Stimulated activated naive CD4-positive, alpha-beta T cell (primary cell): ENCODE data around the gene B3GAT1.

Source experiments
- DNase-seq, 6 experiments: peaks; one replicate each; lab custom pipeline; 2025; lab: John Stamatoyannopoulos, UW

Gene B3GAT1

DNA sequence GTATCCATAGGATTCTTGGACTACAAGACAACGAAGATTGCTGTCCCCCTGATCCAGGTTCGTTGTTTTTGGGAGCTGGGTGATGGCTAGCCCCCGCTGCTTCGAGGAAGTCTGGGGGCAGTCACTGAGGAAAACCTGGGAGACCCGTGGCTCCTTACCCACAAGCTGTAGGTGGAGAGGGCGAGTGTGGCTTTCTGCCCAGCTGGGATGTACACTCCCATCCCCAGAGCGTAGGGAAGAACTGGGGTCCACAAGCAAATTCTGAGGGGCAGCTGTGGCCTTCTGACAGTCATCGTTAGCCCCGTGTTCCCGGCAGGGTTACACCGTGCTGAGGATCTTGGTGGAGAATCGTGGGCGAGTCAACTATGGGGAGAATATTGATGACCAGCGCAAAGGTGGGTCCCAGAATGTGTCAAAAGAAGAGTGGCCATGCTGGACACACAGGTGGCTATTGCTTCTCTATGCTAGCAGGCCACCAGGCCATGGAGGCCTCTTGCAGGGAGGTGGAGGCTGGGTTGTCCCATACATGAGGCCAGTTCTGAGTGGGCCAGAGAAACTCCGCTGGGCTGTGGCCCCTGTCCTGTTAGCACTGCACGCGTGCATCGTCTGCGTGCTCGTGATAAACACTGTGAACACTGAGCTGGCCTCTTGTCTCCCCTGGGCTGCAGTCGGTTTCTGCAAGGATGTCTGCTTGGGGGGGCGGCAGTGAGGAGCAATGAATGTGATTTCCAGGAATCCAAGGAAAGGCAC is 40.4 kb downstream of the B3GAT1 start:
- no peak for DNase-seq

DNA sequence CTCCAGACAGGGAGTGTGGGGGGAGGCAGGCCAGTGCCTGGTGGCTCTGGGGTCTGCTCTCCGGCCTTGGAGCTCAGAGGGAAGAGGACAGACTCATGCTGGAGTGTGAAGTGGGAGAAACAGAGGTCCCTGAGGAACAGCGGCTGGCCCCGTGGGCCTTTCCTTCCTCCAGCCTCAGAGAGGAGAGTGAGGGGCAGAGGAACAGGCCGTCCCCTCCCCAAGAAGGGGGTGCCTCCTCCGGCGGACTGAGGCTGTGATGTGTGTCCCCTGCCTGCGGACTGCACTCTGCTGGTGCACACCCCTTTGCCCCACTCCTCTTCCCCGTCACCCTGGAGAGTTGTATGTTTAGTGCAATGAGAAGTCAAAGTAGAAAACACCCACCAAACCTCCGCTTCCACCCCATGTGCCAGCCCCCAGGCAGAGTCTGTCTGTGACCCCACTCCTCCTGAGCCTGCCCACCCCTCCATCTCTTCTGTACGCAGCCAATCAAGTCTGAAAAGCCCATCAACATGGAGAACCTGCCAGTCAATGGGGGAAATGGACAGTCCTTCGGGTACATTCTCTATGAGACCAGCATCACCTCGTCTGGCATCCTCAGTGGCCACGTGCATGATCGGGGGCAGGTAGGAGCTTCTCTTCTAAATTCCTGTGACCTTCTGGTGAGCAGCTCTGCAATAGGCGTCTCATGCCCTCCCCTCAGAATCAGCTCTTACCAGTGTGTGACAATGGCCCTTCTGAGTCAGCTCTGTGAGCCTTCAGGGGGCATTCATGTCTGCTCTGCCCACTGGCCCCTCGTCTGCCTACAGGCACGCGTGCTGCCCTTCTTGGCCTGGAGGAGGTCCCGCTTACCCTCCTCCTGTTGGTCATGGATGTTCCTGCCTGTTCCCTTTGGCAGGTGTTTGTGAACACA is 41.3 kb downstream of the B3GAT1 start:
- DNase-seq, result no peak

- DNase-seq, result no peak
Measured at GRCh38 chr11:134369656-134370525, 42.2 kb downstream of the B3GAT1 start.

DNA sequence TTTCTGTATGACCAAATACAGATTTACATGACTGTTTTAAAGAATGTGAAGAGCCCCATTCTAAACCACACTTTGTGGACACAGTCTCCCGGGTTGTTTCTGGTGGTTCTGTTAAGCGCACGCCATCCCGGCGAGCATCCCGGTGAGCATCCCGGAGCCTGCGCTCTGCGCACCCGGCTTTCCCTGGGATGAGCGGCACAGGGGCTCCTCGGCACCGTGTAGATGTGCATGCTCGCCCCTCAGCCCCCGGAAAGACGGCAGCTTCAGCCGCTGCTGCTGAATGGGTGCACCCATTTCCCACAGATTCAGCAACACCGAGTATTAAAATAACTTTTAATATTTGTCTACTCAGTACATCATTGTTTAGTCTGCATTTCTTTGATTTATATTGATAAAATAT is 44.3 kb downstream of the B3GAT1 start:
- no peak for DNase-seq

DNA sequence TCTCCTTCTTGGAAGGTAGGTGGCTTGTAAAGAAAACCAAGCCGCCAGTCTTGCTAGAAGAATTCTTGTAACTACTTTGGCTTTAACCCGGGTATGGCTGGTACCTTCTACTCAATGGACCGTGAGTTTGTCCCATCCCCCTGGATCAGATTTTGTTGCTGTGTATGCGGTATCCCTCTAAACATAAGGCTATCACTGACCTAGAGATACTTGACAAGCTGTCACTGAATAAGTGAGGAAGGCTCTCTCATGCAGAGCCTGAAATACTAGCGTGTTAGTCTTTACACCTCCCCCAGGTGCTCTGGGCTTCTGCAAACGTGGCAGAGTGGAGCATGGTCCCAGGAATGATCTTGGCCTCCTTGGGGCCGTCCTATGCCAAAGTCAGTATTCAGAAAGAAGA is 45.8 kb downstream of the B3GAT1 start:
- no peak for DNase-seq

GRCh38 chr11:134365011-134365925 is 46.8 kb downstream of the B3GAT1 start:
- DNase-seq, result no peak

GRCh38 chr11:134364261-134364660 is 47.8 kb downstream of the B3GAT1 start:
- no peak for DNase-seq

DNA sequence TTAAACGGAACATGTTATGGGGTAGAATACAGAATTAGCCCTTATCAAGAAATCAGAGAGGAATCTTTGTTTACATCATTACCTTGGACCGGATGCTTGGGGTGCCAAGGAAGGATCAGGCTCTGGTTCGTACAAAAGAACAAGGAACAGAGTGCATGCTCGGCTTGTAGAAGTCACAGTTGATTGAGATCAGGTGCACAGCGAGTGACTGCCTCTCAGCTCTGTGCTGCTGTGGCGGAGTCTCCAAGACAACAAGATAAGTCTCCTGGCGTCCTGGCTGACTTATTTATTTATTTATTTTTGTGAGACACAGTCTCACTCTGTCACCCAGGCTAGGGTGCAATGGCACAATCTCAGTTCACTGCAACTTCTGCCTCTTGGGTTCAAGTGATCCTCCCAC is 48.5 kb downstream of the B3GAT1 start:
- DNase-seq, result no peak

GRCh38 chr11:134363161-134363560 is 48.9 kb downstream of the B3GAT1 start:
- DNase-seq, result no peak

- no peak for DNase-seq
Measured at GRCh38 chr11:134362192-134362901, 49.7 kb downstream of the B3GAT1 start.

- DNase-seq, result no peak
Measured at GRCh38 chr11:134361661-134362060, 50.4 kb downstream of the B3GAT1 start.

DNA sequence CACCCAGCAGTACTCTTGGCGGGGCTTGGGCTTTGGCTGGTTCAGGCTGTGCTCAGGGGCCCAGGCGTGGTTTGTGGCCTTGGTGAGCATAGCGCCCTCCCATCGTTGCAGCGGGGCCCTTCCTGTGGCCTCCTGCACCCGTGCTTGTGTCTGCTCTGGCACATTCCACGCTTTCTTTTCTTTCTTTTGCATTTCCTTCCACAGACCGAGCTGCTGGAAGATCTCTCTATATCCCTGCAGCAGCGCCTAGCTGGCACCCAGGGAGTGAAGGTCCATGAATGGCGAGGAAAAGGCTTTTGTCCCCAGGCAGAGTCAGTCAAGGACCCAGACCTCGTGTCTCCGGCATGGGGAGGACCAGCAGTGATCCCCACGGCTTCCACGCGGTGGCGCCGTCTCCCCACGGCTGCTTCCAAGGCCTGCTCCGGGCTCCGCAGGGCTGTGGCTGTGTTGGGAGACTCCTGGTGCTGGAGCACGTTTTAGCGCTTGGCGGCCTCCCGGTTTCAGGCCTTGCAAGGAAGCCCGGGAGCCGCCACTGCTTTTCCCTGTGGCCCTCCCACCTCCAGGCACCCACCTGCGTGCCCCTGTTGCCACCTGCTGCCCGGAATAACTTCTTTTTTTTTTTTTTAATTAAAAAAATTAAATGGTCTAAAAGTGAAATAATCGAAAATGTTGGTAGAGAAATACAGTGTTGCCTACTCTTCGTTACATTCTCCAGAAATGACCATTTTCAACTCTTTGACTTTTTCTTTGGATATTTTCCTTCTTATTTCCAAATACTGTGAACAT is 51.8 kb downstream of the B3GAT1 start:
- DNase-seq, result peak in 5 of 6 experiments; percentile 23 to 60 (median 48)

GRCh38 chr11:134359646-134360045 is 52.4 kb downstream of the B3GAT1 start:
- DNase-seq, result no peak

DNA sequence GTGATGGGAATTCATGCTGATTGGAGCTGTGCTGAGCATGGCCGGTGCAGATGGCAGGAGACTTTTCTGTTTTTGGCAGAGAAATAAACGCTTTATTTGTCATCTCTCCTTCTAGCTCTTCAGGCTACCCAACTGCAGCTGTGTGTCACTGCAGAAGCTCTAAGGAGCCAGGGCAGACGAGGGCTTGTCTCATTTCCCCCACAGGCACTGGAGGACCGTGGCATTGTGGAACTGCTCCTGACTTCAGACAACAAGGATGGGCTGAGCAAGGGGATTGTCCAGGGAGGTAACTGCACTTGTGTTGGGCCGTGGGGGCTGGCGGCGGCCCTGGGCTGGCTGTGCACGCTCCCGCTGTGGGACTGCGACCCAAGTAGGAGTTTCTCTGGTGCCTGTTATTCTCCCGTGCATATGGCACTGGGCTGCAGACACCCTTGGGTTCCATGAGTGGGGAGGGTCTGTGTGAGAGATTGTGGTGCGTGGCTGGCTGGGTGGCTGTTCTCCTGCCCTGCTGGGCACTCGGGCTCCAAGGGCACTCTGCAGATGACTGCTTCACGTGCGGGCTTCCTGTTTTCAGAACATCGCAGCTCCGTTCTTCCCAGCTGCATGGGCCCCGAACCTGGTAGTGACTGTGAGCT is 53.1 kb downstream of the B3GAT1 start:
- no peak for DNase-seq

DNA sequence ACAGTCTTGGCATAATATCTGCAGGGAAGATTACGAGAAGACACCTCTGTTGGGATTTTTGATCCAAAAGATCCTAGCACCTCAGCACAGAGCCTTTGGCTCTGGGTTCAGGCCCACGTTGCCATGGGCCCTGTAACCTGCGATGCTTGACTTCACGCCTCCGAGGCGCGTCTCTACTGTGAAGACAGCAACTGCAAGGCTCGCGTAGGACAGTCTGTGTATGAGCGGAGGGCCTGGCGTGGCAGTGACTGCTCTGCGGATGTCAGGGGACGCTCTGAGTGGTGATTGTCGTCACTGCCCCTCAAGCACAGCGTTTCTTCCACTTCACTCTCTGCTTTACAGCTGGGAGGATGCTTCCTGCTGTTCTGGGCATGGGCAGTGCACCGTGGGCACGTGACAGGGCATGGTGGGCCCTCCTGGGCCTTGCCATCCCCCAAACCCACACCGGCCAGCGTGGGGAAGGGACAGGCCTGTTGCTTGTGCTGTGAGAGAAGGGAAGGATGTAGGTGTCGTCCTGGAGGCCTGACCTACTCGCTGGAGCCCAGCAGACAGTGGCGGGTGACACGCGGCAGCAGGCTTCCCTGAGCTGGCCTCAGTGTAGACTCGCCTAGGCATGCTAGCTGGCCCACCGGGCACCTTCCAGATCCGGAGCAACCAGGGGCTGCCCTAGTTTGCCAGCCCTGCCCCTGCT is 53.7 kb downstream of the B3GAT1 start:
- DNase-seq, result no peak

GRCh38 chr11:134357545-134357839 is 54.5 kb downstream of the B3GAT1 start:
- no peak for DNase-seq

DNA sequence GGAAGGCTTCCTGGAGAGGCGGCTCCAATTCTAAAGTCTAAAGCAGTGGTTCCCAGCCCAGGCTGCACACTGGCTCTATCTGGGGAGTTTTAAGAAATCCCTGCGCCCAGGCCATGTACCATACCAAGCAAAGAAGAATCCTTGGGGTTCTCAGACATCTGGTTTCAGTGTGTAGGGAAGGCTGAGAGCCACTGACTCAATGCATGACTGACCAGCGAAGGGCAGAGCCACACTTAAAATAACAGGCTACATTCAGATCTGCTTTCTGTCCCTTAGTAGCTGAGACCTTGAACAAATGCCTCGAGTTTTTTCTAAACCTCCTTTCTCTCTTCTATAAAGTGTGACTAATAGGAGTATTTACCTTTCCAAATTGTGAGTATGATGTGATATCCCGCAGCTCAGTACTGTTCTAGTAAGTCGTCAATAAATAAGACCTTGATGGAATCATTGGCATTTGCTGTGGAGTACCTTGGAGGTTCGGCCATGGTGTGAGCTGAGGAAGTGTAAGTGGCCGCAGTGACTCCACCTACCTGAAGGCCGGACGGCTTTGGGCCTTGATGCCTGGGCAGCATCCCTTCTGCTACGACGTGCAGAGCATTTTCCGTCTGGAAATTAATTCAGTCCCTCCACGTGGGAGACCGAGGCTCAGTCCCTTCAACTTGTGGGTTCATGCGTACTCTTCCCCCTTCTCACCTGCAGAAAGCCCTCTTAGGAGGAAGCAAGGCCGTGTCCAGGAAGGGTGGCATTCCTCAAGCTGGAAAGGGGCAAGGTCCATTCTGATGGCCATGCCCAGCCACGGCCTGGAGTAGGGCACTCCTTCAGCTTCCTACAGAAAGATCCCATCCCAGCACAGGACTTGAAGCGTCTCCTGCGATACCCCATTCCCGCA is 55.1 kb downstream of the B3GAT1 start:
- DNase-seq, result no peak

- no peak for DNase-seq
Measured at GRCh38 chr11:134355656-134356055, 56.4 kb downstream of the B3GAT1 start.
